Tibial nerve (tissue), 4 donors: ENCODE data around the gene PRR27.

Experiments used
- EP300 ChIP-seq, 2 donors: sonication (generic); formaldehyde crosslinking; IDR thresholded peaks; one replicate each; pipeline ENCODE4 v1.6.1; 2017; ENCODE audit warnings: antibody characterized with exemption in 2 of 2, mild to moderate bottlenecking in 1 of 2
- POLR2A ChIP-seq, 2 donors: fragments of 450-650 bp; IDR thresholded peaks; one replicate each; pipeline ENCODE4 v1.6.1; 2017; ENCODE audit warnings: antibody characterized with exemption in 2 of 2, mild to moderate bottlenecking in 2 of 2, moderate library complexity in 2 of 2
- TF ChIP-seq, protein P1 (sequence below), 5 experiments: fragments of 200-600 bp in 3 of 5; fragments of 450-650 bp in 2 of 5; sonication (generic) in 3 of 5; IDR thresholded peaks; one replicate each; pipeline ENCODE4 v1.5.1; 2016 to 2019; ENCODE audit warnings: antibody characterized with exemption in 5 of 5, mild to moderate bottlenecking in 3 of 5, moderate library complexity in 2 of 5

- TF ChIP-seq, protein P1, sequence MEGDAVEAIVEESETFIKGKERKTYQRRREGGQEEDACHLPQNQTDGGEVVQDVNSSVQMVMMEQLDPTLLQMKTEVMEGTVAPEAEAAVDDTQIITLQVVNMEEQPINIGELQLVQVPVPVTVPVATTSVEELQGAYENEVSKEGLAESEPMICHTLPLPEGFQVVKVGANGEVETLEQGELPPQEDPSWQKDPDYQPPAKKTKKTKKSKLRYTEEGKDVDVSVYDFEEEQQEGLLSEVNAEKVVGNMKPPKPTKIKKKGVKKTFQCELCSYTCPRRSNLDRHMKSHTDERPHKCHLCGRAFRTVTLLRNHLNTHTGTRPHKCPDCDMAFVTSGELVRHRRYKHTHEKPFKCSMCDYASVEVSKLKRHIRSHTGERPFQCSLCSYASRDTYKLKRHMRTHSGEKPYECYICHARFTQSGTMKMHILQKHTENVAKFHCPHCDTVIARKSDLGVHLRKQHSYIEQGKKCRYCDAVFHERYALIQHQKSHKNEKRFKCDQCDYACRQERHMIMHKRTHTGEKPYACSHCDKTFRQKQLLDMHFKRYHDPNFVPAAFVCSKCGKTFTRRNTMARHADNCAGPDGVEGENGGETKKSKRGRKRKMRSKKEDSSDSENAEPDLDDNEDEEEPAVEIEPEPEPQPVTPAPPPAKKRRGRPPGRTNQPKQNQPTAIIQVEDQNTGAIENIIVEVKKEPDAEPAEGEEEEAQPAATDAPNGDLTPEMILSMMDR (IDR thresholded peaks at IDR 0.05): no peak
- TF ChIP-seq POLR2A (IDR thresholded peaks at IDR 0.05) (no peak), EP300 (IDR thresholded peaks at IDR 0.05) (no peak)
Measured at GRCh38 chr4:70182517-70183167, 28.6 kb downstream of the PRR27 start.
